Jurkat, Clone E6-1 (cell line): ENCODE results near the gene PKD1L1.

ENCODE experiments used
- DNase-seq: peaks from one replicate; pipeline ENCODE4 v3.0.0-alpha.2; 2011; ENCODE audit warnings: low read depth, low spot score
- H3K4me3 ChIP-seq: 2 replicates; pipeline ENCODE4 v1.5.1; 2011; ENCODE audit warnings: mild to moderate bottlenecking, low read length, control low read depth, moderate library complexity

The PKD1L1 gene

DNA sequence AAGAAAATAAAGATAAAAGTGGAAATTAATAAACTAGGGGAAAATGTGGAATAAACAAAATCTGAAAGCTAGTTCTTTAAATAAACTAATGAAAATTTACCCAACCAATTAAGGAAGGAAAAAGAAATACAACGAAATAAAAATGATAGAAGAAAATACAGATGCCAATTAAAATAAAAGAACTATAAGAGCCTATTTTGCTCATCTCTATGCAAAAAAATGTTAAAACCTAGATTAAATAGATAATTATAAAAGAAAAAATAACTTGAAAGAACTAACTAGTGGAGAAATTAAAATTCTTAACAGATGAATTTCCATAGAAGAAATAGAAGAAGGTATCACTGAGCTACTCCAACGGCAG lies 32.7 kb downstream of the PKD1L1 start:
- no peak for DNase-seq
- no peak overlapping the region for H3K4me3 ChIP-seq

GRCh38 chr7:47914717-47915615 lies 33.3 kb downstream of the PKD1L1 start:
- no peak for DNase-seq
- H3K4me3 ChIP-seq = no peak overlapping the region

- no peak overlapping the region for H3K4me3 ChIP-seq
- DNase-seq = no peak
These were observed 35.9 kb downstream of the PKD1L1 start for GRCh38 chr7:47912332-47912731.

DNA sequence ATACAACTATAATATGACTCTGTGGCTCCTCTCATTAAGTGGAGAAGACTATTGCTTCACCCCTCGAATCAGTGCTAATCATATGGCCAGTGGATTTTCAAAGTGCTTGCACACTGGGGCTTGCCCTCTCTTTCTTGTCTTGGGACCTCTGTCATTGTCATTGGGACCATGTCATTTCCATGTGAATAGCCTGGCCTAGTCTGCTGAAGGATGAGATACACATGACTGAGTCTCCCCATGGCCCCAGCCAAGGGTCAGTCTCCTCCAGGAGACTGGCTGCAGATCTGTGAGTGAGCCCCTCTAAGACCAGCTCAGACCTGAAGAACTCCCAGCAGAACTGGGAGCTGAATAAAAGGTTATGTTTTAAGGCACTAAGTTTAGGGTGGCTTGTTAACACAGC lies 39.5 kb downstream of the PKD1L1 start:
- DNase-seq = no peak
- no peak overlapping the region for H3K4me3 ChIP-seq

GRCh38 chr7:47907981-47908616 lies 40.2 kb downstream of the PKD1L1 start:
- no peak for DNase-seq
- H3K4me3 ChIP-seq = no peak overlapping the region

DNA sequence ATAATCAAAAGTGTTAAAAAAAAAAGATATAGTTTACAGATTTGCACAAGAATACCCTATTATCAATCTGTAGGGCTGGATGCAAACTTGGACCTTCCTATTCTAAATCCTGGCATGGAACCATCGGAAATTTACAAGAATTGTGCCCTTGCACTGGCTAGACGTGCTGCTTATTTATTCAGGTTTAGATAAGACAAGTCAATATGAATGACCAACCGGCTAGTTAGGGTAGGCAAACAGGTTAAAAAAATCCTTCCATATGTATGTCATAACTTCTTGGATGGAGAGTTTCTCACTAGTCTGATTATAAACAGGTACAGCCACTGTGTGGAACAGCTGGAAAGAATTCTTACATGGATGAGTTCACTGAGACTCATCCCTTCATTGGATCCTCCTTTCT lies 41.4 kb downstream of the PKD1L1 start:
- no peak overlapping the region for H3K4me3 ChIP-seq
- no peak for DNase-seq

- H3K4me3 ChIP-seq = no peak overlapping the region
- DNase-seq = no peak
These were observed 43.0 kb downstream of the PKD1L1 start for GRCh38 chr7:47905076-47905920.

GRCh38 chr7:47902013-47902412 lies 46.3 kb downstream of the PKD1L1 start:
- DNase-seq = no peak
- H3K4me3 ChIP-seq = no peak overlapping the region

- DNase-seq = no peak
- no peak overlapping the region for H3K4me3 ChIP-seq
These were observed 46.7 kb downstream of the PKD1L1 start for GRCh38 chr7:47901542-47901941.

DNA sequence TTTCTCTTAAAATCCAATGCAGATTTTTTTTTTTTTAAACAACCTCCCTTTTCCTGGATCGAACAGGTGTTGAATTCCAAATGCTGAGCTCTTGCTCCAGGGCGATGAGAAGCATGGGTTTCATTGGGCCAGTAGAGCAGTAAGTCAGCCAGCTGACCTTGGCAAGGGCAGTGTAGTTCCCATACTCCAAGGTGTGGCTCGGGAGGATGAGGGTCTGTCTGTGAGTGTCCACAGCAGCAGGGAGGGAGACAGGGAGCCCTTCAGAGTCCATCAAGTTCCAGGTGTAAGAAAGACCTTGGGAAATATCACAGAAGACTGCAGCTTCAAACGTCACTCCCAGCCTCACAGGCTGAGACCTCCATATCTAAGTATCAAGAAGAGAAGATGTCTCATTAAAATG lies 50.4 kb downstream of the PKD1L1 start:
- DNase-seq = no peak

GRCh38 chr7:47896809-47897423 lies 51.4 kb downstream of the PKD1L1 start:
- no peak overlapping the region for H3K4me3 ChIP-seq
- no peak for DNase-seq

More for the DNA sequence above, 50.4 kb downstream of the PKD1L1 start:
- no peak overlapping the region for H3K4me3 ChIP-seq

- H3K4me3 ChIP-seq = no peak overlapping the region
- no peak for DNase-seq
These were observed 53.2 kb downstream of the PKD1L1 start for GRCh38 chr7:47895026-47895425.

- no peak overlapping the region for H3K4me3 ChIP-seq
- no peak for DNase-seq
These were observed 54.4 kb downstream of the PKD1L1 start for GRCh38 chr7:47893721-47894365.

GRCh38 chr7:47893238-47893637 lies 55.0 kb downstream of the PKD1L1 start:
- no peak for DNase-seq
- no peak overlapping the region for H3K4me3 ChIP-seq

- no peak for DNase-seq
These were observed 57.7 kb downstream of the PKD1L1 start for GRCh38 chr7:47890606-47891005.

DNA sequence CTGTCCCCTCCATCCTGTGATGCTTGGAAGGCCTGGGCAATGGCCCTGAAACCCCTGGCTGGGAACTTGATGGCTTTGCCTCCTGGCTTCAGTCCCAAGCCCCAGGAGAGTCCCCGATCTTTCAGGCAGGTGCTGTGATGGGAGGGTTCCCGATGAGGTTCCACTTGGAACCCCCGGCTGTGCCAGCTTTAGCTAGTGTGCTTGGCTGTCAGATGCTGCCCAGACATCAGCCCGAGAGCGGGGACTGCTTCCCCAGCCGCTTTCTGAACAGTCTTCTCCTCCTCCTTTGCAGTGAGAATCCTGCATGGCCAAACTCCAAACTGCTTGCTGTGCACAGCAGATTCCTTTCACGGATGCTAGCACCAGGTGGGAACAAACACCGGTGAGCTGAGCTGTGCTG lies 58.1 kb downstream of the PKD1L1 start:
- no peak for DNase-seq

More at GRCh38 chr7:47890606-47891005, 57.7 kb downstream of the PKD1L1 start:
- no peak overlapping the region for H3K4me3 ChIP-seq

DNA sequence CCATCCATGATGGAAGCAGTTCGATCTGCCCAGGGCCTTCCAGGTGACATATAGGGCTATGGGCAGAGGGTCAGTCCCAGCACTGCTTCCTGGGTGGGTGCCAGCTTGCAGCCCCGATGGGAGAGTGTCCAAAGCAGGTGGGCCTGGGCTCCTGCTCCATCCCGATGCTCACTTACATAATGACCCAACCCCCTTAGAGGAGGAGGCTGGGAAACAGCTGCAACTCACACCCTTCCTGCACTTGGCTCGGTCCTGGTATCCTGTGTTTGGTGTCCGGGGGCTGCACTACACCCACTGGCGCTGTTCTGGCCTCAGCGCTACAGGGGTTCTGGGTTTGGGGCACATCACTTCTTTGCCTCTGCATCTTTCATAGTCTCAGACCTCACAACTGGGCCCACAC lies 58.5 kb downstream of the PKD1L1 start:
- no peak for DNase-seq

More for the DNA sequence above, 58.1 kb downstream of the PKD1L1 start:
- H3K4me3 ChIP-seq = no peak overlapping the region

DNA sequence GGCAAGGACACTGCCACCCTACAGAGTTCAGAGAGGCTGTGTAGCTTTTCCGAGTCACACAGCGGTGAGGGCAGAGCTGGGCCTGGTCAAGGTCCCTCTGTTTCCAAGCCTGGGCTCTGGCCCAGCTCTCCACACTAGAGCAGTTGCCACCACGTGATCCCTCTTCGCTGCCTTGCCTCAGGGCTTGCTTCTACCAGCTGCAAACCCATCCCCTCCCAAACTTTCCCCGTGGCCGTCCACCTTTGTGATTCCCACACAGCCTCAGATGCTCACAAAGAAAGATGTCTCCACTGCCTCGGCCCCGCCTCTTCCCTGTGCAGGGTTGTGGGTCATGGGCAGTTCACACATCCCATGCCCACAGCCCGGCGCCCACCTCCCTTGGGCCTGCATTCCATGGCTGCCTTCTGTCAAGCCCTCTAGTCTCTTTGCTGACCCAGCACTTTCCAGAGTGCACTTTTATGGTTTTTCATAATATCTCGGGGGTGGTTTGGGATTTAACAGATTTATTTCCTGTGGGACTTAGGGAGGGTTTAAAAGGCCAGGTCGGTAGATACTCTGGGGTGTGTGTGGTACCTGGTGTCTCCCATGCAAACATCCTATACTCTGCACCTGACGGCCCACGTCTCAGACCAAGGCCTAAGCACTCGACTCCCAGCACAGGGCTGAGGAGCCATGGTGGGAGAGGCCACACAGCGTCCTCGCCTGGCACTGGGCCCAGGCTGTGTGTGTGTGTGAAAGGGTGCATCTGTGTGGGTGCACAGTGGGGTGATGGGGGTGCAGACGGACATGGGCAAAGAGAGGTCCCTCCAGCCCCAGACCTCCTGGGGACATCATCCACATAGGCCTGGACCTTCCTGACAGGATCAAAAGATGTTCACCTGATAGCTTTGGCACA lies 59.6 kb downstream of the PKD1L1 start:
- DNase-seq = no peak
- H3K4me3 ChIP-seq = no peak overlapping the region

More for the DNA sequence above, 58.5 kb downstream of the PKD1L1 start:
- no peak overlapping the region for H3K4me3 ChIP-seq
